Measurements from ENCODE around the gene NUP210L.
A peak's percentile ranks its signal among the peaks of the same experiment; 100 is the strongest.

NUP210L gene

DNA sequence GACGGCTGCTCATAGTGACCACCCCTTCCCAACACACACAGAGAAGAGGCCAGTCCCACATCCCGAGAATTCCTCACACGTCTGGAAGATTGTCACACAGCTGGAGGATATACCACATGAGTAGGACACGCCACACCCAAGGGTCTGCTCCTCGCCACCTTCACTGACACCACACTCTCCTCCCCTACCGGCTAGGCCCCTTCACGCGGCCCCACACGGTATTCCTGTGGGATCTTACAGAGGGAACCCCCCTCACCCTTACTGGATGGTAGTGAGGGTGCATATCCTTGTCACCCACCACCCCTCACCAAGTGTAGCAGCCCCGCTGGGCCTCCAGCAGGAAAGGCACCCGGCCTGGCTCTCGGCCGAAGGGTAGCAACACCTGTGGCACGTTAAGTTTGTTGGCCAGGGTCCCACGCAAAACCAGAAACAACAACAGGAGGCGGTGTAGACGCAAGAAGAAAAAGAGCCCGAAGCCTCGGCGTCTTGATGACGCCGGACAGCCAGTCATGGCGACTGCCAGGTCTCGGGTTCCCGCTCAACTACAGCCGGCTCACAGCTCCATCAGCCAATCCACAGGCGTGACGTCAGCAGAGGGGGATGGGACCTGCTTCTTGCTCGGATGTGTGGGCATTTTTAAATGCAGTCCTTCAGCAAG is at the start of gene NUP210L:
NUP210L (minus strand) TSS at position 540 of the 658 bp plus-strand sequence.
- H3K4me3 ChIP-seq (ENCODE audit: low read depth, low read length) = no peak within 1 kb of the TSS
- no peak for DNase-seq (ENCODE audit: low read depth)

DNA sequence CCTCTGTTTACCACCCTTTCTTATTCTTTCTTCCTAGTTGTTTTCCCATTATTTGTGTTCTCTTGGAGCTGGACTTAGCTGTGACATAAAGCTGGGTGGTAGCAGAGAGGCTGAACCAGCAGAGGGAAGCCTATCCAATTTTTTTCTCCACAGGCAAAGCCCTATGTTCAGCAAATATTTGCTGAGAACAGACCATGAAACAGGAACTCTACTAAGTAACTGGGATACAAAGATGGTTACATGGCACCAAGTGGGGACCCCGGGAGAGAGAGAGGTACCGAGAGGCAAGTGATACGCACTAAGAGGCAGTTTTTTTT is 44.6 kb upstream of the NUP210L start:
- DNase-seq (ENCODE audit: low read depth) = no peak
- H3K4me3 ChIP-seq (ENCODE audit: low read depth, low read length) = no peak overlapping the region
- no peak for TF ChIP-seq MYC (IDR thresholded peaks at IDR 0.05; ENCODE audit: low read depth, low read length)
- TF ChIP-seq, protein P1, sequence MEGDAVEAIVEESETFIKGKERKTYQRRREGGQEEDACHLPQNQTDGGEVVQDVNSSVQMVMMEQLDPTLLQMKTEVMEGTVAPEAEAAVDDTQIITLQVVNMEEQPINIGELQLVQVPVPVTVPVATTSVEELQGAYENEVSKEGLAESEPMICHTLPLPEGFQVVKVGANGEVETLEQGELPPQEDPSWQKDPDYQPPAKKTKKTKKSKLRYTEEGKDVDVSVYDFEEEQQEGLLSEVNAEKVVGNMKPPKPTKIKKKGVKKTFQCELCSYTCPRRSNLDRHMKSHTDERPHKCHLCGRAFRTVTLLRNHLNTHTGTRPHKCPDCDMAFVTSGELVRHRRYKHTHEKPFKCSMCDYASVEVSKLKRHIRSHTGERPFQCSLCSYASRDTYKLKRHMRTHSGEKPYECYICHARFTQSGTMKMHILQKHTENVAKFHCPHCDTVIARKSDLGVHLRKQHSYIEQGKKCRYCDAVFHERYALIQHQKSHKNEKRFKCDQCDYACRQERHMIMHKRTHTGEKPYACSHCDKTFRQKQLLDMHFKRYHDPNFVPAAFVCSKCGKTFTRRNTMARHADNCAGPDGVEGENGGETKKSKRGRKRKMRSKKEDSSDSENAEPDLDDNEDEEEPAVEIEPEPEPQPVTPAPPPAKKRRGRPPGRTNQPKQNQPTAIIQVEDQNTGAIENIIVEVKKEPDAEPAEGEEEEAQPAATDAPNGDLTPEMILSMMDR (IDR thresholded peaks at IDR 0.05; ENCODE audit: low read depth, low read length) = peak; percentile 7
- TF ChIP-seq, protein P2, sequence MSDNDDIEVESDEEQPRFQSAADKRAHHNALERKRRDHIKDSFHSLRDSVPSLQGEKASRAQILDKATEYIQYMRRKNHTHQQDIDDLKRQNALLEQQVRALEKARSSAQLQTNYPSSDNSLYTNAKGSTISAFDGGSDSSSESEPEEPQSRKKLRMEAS (IDR thresholded peaks at IDR 0.05; ENCODE audit: low read depth, low read length) = no peak
- no peak for TF ChIP-seq POLR2A (IDR thresholded peaks at IDR 0.05; ENCODE audit: extremely low read depth, insufficient read length)

More for the DNA sequence above, at the start of gene NUP210L:
- no peak for TF ChIP-seq MYC (IDR thresholded peaks at IDR 0.05; ENCODE audit: low read depth, low read length)
- TF ChIP-seq POLR2A (IDR thresholded peaks at IDR 0.05; ENCODE audit: extremely low read depth, insufficient read length) = no peak
- TF ChIP-seq, protein P2 (IDR thresholded peaks at IDR 0.05; ENCODE audit: low read depth, low read length) = no peak
- TF ChIP-seq, protein P1 (IDR thresholded peaks at IDR 0.05; ENCODE audit: low read depth, low read length) = no peak

DNA sequence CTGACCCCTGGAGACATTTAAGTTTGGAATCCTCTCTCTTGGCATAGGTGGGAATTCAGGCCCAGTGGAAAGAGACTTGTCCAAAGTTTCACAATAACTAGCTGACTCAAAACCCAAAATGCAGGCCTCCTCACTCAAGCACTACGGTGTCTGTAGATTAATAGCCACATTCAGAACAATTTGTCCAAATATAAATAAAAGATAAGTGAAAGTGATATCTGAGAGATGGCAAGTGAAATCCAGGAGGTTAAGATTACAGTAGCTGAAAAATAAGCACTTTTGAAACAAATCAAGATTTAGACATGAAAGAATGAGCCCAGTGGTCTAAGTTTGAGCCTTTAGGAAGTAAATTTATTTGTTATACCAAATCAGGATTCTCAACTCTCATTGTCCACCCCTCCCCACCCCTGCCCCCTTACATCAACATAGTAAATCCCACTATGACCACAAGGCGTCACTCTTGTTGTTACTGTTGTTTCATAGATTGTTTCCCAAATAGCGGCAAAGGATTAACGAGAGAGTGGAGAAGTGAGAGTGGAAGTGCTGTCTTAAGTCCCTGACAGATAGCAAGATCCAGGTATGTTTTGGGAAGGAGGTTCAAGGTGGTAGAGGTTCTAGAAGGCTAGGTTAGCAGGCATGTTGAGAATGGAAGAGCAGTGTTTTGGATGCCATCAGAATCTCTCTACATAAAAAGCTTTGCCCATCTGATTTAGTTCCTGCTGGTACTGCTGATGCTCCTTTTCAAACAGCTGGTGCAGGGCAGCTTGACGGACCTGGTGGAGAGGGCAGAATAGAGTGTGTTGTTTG is 44.1 kb upstream of the NUP210L start:
- TF ChIP-seq MYC (IDR thresholded peaks at IDR 0.05; ENCODE audit: low read depth, low read length) (no peak), POLR2A (IDR thresholded peaks at IDR 0.05; ENCODE audit: extremely low read depth, insufficient read length) (no peak)
- TF ChIP-seq, protein P2 (IDR thresholded peaks at IDR 0.05; ENCODE audit: low read depth, low read length) = no peak
- TF ChIP-seq, protein P1 (IDR thresholded peaks at IDR 0.05; ENCODE audit: low read depth, low read length) = peak; percentile 34
- H3K4me3 ChIP-seq (ENCODE audit: low read depth, low read length) = no peak overlapping the region
- DNase-seq (ENCODE audit: low read depth) = peak; percentile 71

DNA sequence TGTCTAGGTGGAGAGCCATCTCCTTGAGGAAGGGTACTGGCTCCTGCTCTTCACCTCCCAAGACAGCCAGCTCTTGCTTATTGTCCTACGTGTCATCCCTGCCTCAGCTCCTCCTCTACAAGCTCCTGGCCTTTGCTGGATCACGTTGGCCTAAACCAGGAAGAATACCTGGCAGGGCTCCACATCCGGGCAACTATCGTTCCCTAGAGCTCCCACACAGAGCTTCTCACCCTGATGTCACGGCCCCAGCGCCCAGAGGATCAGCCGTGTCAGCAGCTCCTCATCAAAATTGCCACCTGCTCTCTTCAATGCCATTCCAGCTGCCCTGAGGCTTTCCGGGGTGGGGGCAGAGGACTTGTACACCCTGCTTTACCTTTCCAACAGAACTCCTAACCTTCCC is 38.9 kb upstream of the NUP210L start:
- TF ChIP-seq, protein P2 (IDR thresholded peaks at IDR 0.05; ENCODE audit: low read depth, low read length) = no peak
- DNase-seq (ENCODE audit: low read depth) = no peak
- no peak overlapping the region for H3K4me3 ChIP-seq (ENCODE audit: low read depth, low read length)

DNA sequence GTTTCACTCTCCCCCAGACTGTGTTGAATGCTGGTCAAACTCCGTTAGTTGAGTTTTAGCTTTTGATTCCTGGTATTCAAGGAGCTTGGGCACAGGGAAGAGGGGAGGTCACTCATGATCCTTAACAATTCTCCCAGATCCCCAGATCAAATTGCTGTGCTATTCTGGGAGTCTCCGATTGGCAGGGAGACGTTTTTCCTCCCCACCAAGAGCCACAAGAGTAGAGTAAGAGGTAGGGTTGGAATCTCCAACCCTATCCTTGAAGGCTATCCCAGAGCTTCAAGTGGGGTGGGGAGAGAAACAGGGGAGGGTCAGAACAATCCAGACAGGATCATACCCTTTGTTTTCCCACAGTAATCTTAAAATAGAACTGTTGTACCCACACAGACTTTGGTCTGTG is 37.6 kb upstream of the NUP210L start:
- TF ChIP-seq, protein P1 (IDR thresholded peaks at IDR 0.05; ENCODE audit: low read depth, low read length) = no peak
- TF ChIP-seq MYC (IDR thresholded peaks at IDR 0.05; ENCODE audit: low read depth, low read length) (no peak), POLR2A (IDR thresholded peaks at IDR 0.05; ENCODE audit: extremely low read depth, insufficient read length) (no peak)
- TF ChIP-seq, protein P2 (IDR thresholded peaks at IDR 0.05; ENCODE audit: low read depth, low read length) = no peak
- DNase-seq (ENCODE audit: low read depth) = no peak
- H3K4me3 ChIP-seq (ENCODE audit: low read depth, low read length) = no peak overlapping the region

DNA sequence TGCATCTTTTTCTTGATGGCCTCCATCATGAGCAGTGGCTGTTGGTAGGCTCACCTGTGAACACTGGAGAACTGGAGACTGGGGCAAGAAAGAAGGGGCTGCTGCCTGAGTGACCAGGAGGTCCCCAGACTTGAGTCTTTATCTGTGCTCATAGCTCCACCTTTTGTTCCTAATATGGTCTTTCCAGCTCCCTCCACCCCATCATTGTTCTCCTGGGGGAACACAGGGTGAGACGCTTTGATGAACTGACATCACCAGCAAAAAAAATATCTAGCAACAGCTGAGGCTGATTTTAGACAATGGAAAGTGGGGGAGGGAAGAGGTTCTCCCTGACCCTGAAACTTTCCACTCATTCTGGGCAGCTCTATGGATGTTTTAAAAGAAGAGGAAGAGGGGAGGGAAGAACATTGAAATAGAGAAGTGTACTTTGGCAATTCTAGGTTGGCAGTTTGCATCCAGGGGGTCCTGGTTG is 37.2 kb upstream of the NUP210L start, which contains the start of gene TPM3:
TPM3 (minus strand) TSS at position 111 of the 472 bp plus-strand sequence; CDS start at position 29, 82 bp downstream.
- no peak within 1 kb of the TSS for H3K4me3 ChIP-seq (ENCODE audit: low read depth, low read length)
- DNase-seq (ENCODE audit: low read depth) = peak; percentile 55

More for the DNA sequence above, 37.2 kb upstream of the NUP210L start, which contains the start of gene TPM3:
- TF ChIP-seq, protein P1 (IDR thresholded peaks at IDR 0.05; ENCODE audit: low read depth, low read length) = no peak
- TF ChIP-seq MYC (IDR thresholded peaks at IDR 0.05; ENCODE audit: low read depth, low read length) (no peak), POLR2A (IDR thresholded peaks at IDR 0.05; ENCODE audit: extremely low read depth, insufficient read length) (no peak)
- TF ChIP-seq, protein P2 (IDR thresholded peaks at IDR 0.05; ENCODE audit: low read depth, low read length) = no peak

Data from NB4 (cell line).